Testis (tissue), 3 donors: ENCODE data around the gene EYA2. TPM values are rescaled to one million over a fixed set of nuclear protein-coding genes. Genes with fewer than 3 reads are reported as not detected.

ENCODE experiments used
- DNase-seq: peaks from one replicate; pipeline ENCODE4 v3.0.0-alpha.2; 2019
- H3K27ac ChIP-seq, 2 donors: fragments of 200-600 bp; sonication (generic); one replicate each; pipeline ENCODE4 v1.5.1; 2019
- H3K27me3 ChIP-seq: fragments of 200-600 bp; sonication (generic); one replicate; pipeline ENCODE4 v1.5.1; 2019
- H3K36me3 ChIP-seq: fragments of 200-600 bp; sonication (generic); one replicate; pipeline ENCODE4 v1.5.1; 2017; ENCODE audit warnings: low read depth; ENCODE audit errors: missing control alignments
- H3K4me1 ChIP-seq: fragments of 200-600 bp; sonication (generic); one replicate; pipeline ENCODE4 v1.5.1; 2019
- H3K4me3 ChIP-seq, 2 donors: fragments of 200-600 bp; sonication (generic); one replicate each; pipeline ENCODE4 v1.5.1; 2017 to 2019
- H3K9me3 ChIP-seq: fragments of 200-600 bp; sonication (generic); one replicate; pipeline ENCODE4 v1.5.1; 2017
- POLR2A ChIP-seq: fragments of 450-650 bp; IDR thresholded peaks from one replicate; pipeline ENCODE4 v1.6.1; 2017; ENCODE audit warnings: antibody characterized with exemption, mild to moderate bottlenecking, moderate library complexity
- WGBS, 2 donors: methylation state at CpG; one replicate each; pipeline ENCODE4 v1.1.5; 2018; 5-methylcytosine and 5-hydroxymethylcytosine counted together
- intact Hi-C: fragments of 100-400 bp; cut with DNase I; formaldehyde crosslinking; loops from one replicate; pipeline ENCODE4 v1.15.1; 2023; ENCODE audit warnings: low total_unique reads
- polyA plus RNA-seq: library from polyadenylated mRNA; stranded (reverse); fragments of 350-450 nt; fragmentation: Illumina TruSeq; extraction: RNeasy Lipid Tissue Mini Kit (QIAGEN cat#74804); gene quantifications from one replicate; pipeline ENCODE4 v1.2.3, GENCODE V29; 2014; ENCODE audit warnings: low read depth, low replicate concordance; ENCODE audit not compliant: insufficient read depth
- total RNA-seq, 2 donors: library from RNA; depleted of rRNA; stranded (reverse); fragments of >200 nt; gene quantifications; one replicate each; pipeline ENCODE4 v1.2.3, GENCODE V29; 2016
- TF ChIP-seq, protein P1 (sequence below), 3 experiments: fragments of 450-650 bp in 2 of 3; fragments of 200-600 bp in 1 of 3; sonication (generic) in 1 of 3; IDR thresholded peaks; one replicate each; pipeline ENCODE4 v1.5.1; 2016 to 2019; ENCODE audit warnings: antibody characterized with exemption in 3 of 3, mild to moderate bottlenecking in 2 of 3, moderate library complexity in 1 of 3

The EYA2 gene
- total and polyA plus RNA-seq, 3 donors from 2014 or later = 14.6 to 17.2 (median 16.2) TPM

DNA sequence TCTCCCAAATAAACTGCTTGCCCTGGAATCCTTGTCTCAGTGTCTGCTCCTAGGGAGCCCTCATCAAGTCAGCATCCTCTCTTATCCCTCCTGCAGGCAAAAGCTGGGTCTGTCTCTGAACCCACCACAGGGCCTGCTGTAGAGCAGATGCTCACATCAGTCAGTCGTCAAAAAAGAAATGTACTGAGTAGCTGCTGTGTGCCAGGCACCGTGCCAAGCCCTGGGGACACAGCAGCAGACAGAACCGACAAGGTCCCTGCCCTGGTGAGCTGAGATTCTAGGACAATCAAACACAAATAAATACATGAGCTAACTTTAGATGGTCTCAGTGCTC is 68.5 kb downstream of the EYA2 start:
- no peaks in the 10 kb centered on the region for H3K9me3 ChIP-seq
- H3K4me3 ChIP-seq = no peak overlapping the region
- no peaks in the 10 kb centered on the region for H3K27me3 ChIP-seq
- H3K36me3 ChIP-seq = no peaks in the 10 kb centered on the region
- H3K27ac ChIP-seq = no peak overlapping the region
- intact Hi-C loops = no loop called here
- TF ChIP-seq, protein P1, sequence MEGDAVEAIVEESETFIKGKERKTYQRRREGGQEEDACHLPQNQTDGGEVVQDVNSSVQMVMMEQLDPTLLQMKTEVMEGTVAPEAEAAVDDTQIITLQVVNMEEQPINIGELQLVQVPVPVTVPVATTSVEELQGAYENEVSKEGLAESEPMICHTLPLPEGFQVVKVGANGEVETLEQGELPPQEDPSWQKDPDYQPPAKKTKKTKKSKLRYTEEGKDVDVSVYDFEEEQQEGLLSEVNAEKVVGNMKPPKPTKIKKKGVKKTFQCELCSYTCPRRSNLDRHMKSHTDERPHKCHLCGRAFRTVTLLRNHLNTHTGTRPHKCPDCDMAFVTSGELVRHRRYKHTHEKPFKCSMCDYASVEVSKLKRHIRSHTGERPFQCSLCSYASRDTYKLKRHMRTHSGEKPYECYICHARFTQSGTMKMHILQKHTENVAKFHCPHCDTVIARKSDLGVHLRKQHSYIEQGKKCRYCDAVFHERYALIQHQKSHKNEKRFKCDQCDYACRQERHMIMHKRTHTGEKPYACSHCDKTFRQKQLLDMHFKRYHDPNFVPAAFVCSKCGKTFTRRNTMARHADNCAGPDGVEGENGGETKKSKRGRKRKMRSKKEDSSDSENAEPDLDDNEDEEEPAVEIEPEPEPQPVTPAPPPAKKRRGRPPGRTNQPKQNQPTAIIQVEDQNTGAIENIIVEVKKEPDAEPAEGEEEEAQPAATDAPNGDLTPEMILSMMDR (IDR thresholded peaks at IDR 0.05) = no peak
- no peak for TF ChIP-seq POLR2A
- no peak for DNase-seq
- 56 to 69% methylated on average over 3 of the region's 3 CpGs for WGBS, 2 donors
- H3K4me1 ChIP-seq = no peaks in the 10 kb centered on the region

DNA sequence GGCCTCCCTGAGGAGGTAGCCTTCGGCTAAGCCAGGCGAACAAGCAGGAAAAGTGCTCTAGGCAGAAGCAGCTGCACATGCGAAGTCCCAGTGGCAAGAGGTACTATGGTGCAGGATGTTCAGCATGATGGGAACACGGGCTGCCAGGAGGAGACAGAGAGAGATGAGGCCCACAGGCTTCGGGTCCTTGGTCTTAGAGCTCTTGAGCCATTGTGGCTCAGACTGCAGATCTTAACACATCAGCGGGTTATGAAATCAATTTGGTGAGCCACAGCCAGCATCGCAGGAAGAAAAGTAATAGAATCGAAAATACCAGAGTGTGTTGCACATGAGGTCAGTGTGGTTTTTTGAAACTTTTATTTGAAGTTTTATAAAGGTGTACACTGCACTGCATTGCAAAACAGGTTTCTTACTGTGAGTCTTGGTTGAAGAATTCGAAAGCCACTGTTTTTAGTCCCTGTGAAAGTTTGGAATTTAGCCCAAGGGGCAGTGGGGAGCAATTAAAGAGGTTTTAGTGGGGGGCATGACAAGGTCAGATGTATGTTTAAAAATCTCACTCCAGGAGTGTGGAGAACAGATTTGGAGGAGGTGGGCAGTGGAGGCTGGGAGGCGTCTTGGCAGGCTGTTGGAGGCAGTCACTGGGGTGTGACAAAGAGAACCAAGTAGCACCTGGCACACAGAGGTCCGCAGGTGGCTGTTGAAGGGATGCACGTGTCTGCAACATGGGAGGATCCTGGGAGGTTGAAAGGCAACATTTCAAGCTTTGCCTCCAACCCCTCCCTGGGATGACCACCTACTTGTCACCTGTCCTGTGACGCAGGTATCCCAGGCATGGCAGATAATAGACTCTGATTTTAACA is 69.3 kb downstream of the EYA2 start:
- intact Hi-C loops = no loop called here
- 81 to 83% methylated on average over 13 of the region's 13 CpGs for WGBS, 2 donors
- DNase-seq = no peak
- TF ChIP-seq, protein P1 (IDR thresholded peaks at IDR 0.05) = no peak
- no peak for TF ChIP-seq POLR2A
- H3K4me3 ChIP-seq = no peak overlapping the region
- no peaks in the 10 kb centered on the region for H3K9me3 ChIP-seq
- H3K4me1 ChIP-seq = no peaks in the 10 kb centered on the region
- no peak overlapping the region for H3K27ac ChIP-seq
- no peaks in the 10 kb centered on the region for H3K36me3 ChIP-seq
- H3K27me3 ChIP-seq = no peaks in the 10 kb centered on the region

DNA sequence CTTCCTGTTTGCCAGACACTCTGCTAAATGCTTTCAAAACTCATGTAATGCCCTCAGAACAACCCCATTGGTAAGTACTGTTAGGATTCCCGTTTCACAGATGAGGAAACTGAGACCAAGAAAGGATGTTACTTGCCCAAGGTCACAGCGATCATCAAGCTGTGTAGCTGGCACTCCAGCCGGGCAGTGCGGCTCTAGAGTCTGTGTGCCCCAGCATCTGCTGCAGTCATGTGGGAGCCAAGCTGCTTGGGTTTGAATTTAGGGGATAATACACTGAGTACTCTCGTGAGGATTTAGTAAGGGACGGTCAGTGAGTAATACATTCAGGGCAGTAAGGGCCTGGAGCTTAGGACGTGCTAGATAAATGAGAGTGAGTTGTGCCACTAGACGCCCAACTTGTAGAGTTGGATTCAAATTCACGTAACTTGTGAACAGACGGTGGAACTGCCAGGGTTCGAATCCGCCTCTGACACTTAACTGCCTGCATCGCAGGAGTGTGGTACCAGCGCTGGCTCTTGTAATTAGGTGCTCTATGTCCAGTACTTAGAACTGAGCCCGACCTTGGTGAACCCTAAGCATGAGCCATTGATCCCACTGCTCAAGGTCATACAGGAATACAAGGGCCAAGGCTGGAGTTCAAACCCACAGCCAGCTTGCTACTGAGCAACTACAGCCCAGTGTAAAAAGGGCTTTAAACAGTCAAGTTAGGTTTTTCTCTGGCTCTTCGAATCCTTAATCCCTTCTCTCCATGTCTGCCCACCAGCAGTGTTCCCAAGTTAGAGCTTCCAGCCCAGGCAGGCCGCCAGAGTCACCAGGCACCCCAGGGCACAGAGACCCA is 70.2 kb downstream of the EYA2 start:
- intact Hi-C loops = no loop called here
- 93 to 94% methylated on average over 17 of the region's 17 CpGs for WGBS, 2 donors
- no peak overlapping the region for H3K27ac ChIP-seq
- DNase-seq = no peak
- H3K36me3 ChIP-seq = no peaks in the 10 kb centered on the region
- H3K4me3 ChIP-seq = no peak overlapping the region
- no peak for TF ChIP-seq POLR2A
- TF ChIP-seq, protein P1 (IDR thresholded peaks at IDR 0.05) = no peak
- no peaks in the 10 kb centered on the region for H3K9me3 ChIP-seq
- no peaks in the 10 kb centered on the region for H3K27me3 ChIP-seq
- H3K4me1 ChIP-seq = no peaks in the 10 kb centered on the region

DNA sequence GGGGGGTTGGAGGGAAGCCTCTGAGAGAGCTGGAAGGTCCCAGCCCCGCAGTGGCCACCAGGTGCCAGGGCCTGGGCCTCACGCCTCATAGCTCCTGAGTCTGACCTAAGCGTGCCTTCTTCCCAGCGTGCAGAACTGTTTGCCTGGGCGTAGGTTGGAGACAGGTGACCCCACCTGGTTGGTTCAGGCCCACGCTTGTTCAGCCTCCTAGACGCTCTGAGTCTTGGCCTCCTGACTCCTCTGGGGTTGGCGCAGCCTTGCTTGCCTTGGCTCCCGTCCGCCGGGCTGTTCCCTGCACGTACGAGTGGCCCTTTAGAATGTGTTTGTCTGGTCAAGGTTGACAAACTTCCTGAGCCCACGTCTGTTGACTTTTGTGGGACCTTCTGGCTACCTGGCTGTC is 70.8 kb downstream of the EYA2 start:
- Histone ChIP-seq H3K9me3 (no peaks in the 10 kb centered on the region), H3K27me3 (no peaks in the 10 kb centered on the region), H3K4me1 (no peaks in the 10 kb centered on the region), H3K36me3 (no peaks in the 10 kb centered on the region), H3K4me3 (no peak overlapping the region), H3K27ac (no peak overlapping the region)
- WGBS, 2 donors = 90 to 91% methylated on average over 14 of the region's 14 CpGs
- TF ChIP-seq, protein P1 (IDR thresholded peaks at IDR 0.05) = no peak
- no peak for TF ChIP-seq POLR2A
- no peak for DNase-seq
- intact Hi-C loops = no loop called here
